Activated T-helper 9 cell treated with anti-CD3 and anti-CD28 coated beads, Interleukin-2, amount 50 U/mL, for 16 hours (primary cell): ENCODE results near the gene CYP2B6.
"Not testable (repeated sequence)": the region's sequence is repeated elsewhere in the genome, so short reads cannot be mapped to it uniquely, and the experiment has no call there.

Source experiments
- DNase-seq: peaks from one replicate; pipeline ENCODE4 v3.0.0-alpha.2; 2020; ENCODE audit warnings: low read depth

Gene CYP2B6

DNA sequence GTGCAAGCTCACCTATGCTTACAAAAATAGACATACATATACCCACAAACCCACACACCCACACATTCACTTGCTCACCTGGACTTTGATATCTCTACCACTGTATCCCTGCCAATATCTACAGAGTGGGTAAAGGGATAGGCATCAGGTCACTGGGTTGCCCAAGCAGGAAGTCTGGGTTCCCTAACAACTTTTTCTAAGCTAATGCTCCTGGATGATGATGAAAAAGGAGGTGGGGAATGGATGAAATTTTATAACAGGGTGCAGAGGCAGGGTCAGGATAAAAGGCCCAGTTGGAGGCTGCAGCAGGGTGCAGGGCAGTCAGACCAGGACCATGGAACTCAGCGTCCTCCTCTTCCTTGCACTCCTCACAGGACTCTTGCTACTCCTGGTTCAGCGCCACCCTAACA is at the start of gene CYP2B6:
CYP2B6 (plus strand) TSS at position 311 of the 410 bp plus-strand sequence; CDS start at position 335, 24 bp downstream.
- no peak for DNase-seq

DNA sequence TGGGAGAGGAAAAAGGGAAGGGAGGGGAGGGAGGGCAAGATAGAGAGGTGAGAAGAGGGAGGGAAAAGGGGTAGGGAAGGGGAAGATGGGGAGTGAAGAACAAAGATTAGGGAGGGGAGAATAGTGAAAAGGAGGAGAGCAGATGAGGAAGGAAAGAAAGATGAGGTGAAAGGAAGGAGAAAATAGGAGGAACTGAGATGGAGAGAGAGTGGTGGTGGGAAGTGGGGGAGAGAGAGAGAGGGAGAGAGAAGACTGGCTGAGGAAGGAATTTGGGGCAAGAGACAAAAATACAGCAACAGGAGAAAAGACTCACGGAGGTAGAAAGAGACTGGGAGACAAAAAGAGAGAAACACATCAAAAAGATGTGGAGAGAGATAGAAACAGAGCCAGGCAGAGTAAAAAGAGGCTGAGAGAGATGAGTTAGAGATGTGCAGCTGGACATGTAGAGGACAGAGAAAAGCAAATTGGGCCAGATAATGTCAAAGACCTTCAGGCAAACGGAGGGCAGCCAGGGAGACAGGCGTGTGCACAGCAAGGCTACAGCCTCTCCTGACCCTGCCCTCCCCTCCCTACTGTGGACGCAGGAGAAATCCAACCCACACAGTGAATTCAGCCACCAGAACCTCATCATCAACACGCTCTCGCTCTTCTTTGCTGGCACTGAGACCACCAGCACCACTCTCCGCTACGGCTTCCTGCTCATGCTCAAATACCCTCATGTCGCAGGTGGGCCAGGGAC is 49.4 kb upstream of the CYP2B6 start:
- DNase-seq = no peak

DNA sequence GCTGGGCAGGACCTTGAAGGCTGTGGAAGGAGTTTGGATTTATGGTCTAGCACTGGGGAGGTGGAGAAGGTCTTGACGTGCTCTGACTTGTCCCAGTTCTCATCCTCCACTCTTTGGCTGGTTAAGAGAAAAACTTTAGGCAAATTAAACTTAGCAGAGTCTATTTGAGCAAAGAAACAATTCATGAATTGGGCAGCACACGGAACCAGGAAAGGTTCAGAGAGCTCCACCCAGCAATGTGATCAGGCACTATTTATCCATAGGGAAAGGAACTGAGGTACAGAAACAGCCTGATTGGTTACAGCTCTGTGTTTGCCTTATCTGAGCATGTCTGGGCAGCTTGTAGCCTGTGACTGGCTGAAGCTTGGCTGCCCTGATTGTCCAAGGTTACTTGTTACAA is 45.4 kb upstream of the CYP2B6 start:
- no peak for DNase-seq

DNA sequence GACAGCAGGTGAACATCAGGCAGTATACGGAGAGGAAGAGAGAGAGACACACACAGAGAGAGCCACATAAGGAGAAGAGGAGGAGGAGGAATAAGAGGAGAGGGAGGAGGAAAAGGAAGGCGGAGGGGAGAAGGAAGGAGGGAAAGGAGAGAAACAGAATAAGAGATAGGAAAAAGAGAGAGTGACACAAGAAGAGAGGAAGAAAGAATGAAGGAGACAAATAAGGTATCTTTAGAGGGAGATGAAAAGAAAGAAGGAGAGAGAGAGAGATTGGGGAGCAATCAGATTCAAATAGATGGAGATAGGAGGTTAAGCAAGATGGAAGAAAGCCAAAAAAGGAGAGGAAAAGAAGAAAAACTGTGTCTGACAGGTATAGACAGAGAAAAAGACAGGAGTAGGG is 44.0 kb upstream of the CYP2B6 start:
- DNase-seq = no peak

DNA sequence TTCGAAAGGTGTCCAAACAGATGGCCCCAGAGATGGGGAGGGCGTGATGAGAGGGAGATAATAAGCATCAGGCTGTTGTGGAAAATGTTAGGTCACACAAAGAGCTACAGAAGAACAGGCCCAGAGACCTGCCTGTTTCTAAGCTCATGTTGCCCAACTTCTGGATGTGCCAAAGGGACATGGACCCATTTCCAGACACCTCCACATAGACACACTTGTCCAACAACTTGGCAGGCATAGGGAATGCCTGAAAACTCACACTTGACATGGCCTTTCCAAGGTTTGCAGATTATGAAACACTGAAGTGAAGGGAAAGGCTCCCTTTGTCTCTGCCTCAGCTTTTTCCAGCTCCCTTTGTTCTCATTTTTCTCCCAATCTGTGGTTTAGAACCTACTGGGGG is 43.5 kb upstream of the CYP2B6 start:
- no peak for DNase-seq

DNA sequence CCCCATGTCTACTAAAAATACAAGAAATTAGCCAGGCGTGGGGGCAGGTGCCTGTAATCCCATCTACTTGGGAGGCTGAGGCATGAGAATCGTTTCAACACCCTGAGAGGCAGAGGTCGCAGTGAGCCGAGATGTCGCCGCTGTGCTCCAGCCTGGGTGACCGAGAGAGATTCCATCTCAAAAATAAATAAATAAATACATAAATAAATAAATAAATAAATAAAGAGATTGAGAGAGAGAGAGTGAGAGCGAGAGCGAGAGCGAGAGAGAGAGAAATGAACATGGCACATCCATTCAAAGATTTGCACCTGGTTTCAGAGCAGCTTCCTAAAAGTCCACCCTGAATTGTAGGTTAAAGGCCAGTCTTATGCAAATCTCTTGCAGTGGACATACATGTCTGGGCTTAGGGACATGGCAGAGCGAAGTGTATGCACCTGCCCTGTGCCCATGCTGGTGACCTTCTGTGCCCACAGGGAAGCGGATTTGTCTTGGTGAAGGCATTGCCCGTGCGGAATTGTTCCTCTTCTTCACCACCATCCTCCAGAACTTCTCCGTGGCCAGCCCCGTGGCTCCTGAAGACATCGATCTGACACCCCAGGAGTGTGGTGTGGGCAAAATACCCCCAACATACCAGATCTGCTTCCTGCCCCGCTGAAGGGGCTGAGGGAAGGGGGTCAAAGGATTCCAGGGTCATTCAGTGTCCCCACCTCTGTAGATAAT is 42.3 kb upstream of the CYP2B6 start:
- DNase-seq = no peak

DNA sequence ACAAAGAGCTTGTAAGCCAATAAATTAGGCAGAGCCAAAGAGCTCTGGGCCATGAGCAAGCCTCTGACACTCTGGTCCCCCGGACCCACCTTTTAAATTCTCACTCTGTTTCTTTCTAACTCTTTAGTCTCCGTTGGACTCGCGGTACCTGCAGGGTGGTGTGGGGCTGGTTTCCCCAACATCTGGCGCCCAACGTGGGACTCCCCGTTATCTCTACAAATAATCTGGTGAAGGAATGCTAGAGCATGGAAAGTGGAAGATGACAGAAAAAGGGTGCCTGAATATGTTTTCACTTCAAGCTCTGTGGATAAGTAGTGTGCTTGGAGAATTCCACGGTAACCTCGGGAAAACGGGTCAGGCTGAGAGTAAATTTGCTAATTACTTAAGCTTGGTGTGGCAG is 36.5 kb upstream of the CYP2B6 start:
- no peak for DNase-seq

DNA sequence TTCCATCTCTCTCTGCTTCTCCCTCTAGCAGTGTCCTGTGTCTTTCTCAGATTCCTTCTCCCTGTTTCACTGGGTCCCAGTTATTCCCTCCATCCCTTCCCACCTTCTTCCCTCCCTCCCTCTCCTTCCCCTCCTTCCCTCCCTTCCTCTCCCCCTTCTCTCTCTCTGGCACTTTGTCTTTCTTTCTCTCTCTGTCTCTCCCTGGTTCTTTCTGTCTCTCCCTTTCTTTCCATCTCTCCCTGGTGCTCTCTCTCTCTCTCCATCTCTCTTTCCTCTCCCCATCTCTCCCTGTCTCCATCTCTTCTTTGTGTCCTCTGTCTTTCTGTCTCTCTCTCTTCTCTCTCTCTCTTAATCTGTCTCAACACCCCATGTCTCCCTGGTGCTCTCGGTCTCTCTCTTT is 31.7 kb upstream of the CYP2B6 start:
- no peak for DNase-seq

DNA sequence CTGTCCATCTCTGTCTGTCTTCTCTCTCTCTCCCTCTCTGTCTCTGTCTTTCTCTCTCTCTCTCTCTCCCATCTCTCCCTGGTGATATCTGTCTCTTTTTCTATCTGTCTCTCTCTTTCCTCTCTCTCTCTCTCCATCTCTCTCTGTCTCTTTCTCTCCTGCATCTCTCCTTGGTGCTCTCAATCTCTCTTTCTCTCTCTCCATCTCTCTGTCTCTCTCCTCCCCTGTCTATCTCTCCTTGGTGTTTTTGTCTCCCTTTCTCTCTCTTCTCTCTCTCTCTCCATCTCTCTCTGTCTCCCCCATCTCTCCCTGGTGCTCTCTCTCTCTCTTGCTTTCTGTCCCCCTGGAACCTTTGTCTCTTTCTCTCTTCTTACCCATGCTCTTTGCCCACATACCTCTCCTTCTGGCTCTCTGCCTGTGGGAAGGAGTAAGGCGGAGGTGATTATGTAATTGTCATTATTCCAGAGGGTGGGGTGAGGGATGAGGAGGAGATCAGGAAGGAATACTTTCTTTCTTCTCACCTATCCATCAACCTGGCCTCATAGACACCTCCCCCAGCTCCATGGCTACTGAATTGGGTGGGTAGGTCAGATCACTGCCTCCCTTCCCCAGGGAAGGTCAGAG is 30.9 kb upstream of the CYP2B6 start:
- DNase-seq = no peak

DNA sequence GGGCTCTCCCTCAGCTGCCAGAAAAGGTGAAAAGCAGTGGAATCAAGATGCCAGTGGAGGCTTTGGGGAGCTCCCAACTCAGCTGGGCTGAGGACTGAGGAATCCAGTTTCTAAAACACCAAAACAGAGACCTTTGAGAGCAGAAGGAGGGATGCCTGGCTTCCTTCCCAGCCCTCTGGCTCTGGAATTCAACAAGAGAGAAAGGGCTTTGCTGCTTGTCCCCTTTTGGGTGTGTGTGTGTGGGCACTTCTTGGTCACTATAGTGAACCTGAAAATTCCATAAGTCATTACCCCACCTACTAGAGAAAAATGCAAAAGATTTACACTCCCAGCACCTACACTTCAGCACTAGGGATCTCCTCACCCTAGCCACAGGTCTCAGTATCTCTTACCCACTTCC is 30.3 kb upstream of the CYP2B6 start:
- DNase-seq = no peak

DNA sequence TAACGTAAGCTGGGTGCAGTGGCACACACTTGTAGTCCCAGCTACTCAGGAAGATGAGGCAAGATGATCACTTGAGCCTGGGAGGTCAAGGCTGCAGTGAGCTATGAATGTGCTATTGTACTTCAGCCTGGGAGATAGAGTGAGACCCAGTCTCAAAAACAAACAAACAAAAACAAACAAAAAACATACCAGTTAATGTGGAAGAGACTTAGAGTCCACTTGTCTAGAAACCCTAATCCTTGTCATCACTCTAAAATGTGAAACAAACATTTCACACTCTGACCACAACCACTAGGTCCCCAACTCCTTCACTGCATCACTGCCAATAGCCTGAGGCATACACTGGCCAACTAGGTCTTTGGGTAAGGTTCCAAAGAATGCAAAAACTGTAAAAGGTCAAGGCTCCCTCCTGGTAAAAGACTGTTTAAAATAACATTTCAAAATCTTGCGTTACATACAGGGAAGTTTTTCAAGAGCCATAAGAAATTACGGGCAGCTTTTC is 28.6 kb upstream of the CYP2B6 start:
- DNase-seq = no peak

DNA sequence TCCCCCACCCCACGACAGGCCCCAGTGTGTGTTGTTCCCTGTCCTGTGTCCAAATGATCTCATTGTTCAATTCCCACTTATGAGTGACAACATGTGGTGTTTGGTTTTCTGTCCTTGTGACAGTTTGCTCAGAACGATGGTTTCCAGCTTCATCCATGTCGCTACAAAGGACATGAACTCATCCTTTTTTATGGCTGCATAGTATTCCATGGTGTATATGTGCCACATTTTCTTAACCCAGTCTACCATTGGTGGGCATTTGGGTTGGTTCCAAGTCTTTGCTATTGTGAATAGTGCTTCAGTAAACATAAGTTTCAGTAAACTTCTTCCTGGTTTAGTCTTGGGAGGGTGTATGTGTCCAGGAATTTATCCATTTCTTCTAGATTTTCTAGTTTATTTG is 26.7 kb upstream of the CYP2B6 start:
- DNase-seq = not testable (repeated sequence)

DNA sequence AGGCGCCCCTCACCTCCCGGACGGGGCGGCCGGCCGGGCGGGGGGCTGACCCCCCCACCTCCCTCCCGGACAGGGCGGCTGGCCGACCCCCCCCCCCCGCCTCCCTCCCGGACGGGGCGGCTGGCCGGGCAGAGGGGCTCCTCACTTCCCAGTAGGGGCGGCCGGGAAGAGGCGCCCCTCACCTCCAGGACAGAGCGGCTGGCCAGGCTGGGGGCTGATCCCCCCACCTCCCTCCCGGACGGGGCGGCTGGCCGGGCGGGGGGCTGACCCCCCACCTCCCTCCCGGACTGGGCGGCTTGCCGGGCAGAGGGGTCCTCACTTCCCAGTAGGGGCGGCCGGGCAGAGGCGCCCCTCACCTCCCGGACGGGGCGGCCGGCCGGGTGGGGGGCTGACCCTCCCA is 25.7 kb upstream of the CYP2B6 start:
- not testable (repeated sequence) for DNase-seq

DNA sequence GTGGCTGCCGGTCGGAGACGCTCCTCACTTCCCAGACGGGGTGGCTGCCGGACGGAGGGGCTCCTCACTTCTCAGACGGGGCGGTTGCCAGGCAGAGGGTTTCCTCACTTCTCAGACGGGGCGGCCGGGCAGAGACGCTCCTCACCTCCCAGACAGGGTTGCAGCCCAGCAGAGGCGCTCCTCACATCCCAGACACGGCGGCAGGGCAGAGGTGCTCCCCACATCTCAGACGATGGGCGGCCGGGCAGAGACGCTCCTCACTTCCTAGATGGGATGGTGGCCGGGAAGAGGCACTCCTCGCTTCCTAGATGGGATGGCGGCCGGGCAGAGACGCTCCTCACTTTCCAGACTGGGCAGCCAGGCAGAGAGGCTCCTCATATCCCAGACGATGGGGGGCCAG is 24.5 kb upstream of the CYP2B6 start:
- DNase-seq = not testable (repeated sequence)

DNA sequence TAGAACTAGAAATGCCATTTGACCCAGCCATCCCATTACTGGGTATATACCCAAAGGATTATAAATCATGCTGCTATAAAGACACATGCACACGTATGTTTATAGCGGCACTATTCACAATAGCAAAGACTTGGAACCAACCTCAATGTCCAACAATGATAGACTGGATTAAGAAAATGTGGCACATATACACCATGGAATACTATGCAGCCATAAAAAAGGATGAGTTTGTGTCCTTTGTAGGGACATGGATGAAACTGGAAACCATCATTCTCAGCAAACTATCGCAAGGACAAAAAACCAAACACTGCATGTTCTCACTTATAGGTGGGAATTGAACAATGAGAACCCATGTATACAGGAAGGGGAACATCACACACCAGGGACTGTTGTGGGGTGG is 23.0 kb upstream of the CYP2B6 start:
- not testable (repeated sequence) for DNase-seq

DNA sequence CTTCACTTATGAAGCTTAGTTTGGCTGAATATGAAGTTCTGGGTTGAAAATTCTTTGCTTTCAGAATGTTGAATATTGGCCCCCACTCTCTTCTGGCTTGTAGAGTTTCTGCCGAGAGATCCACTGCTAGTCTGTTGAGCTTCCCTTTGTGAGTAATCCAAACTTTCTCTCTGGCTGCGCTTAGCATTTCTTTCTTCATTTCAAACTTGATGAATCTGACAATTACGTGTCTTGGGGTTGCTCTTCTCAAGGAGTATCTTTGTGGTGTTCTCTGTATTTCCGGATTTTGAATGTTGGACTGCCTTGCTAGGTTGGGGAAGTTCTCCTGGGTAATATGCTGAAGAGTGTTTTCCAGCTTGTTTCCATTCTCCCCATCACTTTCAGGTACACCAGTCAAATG is 21.4 kb upstream of the CYP2B6 start:
- not testable (repeated sequence) for DNase-seq

DNA sequence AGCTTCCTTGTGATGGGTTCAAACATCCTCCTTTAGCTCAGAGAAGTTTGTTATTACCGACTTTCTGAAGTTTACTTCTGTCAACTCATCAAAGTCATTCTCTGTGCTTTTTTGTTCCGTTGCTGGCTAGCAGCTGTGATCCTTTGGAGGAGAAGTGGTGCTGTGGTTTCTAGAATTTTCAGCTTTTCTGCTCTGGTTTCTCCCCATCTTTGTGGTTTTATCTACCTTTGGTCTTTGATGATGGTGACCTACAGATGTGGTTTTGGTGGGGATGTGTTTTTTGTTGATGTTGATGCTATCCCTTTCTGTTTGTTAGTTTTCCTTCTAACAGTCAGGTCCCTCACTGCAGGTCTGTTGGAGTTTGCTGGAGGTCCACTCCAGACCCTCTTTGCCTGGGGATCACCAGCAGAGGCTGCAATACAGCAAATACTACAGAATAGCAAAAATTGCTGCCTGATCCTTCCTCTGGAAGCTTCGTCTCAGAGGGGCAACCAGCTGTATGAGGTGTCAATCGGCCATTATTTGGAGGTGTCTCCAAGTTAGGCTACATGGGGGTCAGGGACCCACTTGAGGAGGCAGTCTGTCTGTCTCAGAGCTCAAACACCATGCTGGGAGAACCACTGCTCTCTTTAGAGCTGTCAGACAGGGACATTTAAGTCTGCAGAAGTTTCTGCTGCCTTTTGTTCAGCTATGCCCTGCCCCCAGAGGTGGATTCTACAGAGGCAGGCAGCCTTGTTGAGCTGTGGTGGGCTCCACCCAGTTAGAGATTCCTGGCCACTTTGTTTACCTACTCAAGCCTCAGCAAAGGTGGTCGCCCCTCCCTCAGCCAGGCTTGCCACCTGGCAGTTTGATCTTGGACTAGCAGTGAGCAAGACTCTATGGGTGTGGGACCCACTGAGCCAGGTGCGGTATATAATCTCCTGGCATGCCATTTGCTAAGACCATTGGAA is 20.4 kb upstream of the CYP2B6 start:
- DNase-seq = not testable (repeated sequence)

DNA sequence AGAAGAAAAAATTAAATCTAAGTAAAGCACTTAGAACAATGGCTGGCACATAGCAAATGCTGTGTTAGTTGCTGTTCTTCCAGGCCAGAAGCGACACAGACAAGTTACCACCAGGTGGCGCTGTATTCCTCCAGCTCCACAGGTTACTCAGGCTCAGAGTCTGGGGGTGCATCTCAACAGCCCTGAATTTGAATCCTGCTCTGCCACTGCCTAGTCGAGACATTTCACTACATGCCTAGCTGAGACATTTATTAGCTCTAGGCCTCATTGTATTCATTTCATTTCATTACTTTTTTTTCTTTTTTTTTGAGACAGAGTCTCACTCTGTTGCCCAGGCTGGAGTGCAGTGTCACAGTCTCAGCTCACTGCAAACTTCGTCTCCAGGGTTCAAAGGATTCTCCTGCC is 16.4 kb upstream of the CYP2B6 start:
- peak; percentile 70 for DNase-seq

DNA sequence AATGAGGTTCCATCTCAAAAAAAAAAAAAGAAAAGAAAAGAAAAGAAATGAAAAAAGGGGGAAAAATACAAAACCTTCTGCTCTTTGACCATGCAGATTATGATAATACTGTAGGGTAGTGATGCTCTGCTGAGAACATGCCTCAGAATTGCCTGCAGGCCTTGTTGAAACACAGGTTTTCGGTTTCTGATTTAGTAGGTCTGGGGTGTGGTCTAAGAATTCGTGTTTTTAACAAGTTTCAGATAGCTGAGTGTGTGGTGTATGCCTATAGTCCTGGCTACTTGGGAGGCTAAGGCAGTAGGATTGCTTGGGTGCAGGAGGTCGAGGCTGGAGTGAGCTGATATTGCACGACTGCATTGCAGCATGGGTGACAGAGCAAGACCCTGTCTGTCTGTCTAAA is 14.9 kb upstream of the CYP2B6 start:
- no peak for DNase-seq

DNA sequence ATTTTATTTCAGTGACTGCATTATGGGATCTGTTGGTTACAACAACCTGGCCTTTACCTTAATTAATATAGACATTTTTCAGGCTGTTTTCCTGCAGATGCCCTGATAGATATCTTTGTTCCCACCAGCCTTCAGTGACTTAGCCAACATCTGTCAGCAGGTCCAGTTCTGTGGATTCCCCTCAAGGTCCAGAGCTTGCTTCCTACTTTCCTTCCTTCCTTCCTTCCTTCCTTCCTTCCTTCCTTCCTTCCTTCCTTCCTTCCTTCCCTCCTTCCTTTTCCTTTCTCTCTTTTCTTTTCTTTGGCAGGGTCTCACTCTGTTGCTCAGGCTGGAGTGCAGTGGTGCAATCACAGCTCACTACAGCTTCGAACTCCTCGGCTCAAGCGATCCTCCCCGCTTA is 14.4 kb upstream of the CYP2B6 start:
- DNase-seq = no peak

DNA sequence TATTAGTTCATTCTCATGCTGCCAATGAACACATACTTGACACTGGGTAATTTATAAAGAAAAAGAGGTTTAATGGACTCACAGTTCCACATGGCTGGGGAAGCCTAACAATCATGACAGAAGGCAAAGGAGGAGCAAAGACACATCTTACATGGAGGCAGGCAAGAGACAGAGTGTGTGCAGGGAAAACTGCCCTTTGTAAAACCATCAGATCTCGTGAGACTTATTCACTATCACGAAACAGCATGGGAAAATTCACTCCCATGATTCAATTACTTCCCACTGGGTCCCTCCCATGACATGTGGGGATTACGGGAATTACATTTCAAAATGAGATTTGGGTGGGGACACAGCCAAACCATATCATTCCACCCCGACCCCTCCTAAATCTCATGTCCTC is 11.3 kb upstream of the CYP2B6 start:
- DNase-seq = not testable (repeated sequence)
